GM21367 (cell line): ENCODE data around the gene HECA.
"Not testable (repeated sequence)": the region's sequence is repeated elsewhere in the genome, so short reads cannot be mapped to it uniquely, and the experiment has no call there.

Source experiments
- ATAC-seq: cut with Tn5 transposase; IDR thresholded peaks from one replicate; pipeline ENCODE4 v1.9.1; 2021; ENCODE audit not compliant: unreplicated experiment

HECA gene

DNA sequence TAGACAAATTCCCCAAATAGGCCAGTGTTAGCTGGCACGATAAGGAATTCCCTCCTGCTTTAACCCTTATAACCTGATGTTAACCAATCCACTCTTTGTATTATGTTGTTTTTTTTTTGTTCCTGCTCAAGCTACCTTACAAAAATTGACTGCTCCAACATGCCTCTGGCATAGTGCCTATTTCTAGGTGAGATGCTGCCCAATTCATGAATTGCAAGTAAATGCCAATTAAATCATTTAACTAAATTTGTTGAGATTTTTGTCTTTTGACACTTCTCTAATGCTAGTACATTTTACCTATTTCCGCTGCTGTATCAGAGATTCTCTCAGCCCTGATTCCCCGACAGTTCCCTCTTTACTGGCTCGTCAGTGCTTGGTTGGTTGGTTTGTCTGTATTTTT, 66.5 kb downstream of the HECA start:
- ATAC-seq, result no peak

DNA sequence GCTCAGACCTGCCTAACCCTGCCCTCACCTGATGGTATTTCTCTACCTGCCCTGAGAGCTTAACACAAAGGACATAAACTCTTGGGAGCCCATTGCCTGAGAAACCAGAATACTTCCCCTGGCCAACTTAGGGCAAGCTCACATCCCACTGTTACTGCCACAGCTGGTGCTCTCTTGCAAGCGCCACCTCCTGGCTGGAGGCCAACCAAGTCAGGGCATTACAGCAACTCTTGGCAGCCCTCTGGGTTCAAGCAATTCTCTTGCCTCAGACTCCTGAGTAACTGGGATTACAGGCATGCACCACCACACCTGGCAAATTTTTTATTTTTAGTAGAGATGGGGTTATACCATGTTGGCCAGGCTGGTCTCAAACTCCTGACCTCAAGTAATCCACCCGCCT, 70.1 kb downstream of the HECA start:
- no peak for ATAC-seq

DNA sequence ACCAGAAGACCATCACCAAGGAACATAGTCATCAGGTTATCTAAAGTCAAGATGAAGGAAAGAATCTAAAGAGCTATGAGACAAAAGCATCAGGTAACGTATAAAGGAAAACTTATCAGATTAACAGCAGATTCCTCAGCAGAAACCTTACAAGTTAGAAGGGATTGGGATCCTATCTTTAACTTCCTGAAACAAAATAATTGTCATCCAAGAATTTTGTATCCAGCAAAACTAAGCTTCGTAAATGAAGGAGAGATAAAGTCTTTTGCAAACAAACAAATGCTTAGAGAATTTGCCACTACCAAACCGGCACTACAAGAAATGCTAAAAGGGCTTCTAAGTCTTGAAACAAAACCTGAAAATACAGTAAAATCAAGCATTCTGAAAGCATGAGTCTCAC, 71.0 kb downstream of the HECA start:
- no peak for ATAC-seq

DNA sequence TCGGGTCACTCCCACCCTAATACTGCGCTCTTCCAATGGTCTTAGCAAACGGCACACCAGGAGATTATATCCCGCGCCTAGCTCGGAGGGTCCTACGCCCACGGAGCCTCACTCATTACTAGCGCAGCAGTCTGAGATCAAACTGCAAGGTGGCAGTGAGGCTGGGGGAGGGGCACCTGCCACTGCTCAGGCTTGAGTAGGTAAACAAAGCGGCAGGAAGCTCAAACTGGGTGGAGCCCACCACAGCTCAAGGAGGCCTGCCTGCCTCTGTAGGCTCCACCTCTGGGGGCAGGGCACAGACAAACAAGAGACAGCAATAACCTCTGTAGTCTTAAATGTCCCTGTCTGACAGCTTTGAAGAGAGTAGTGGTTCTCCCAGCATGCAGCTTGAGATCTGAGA, 75.9 kb downstream of the HECA start:
- ATAC-seq, result not testable (repeated sequence)

DNA sequence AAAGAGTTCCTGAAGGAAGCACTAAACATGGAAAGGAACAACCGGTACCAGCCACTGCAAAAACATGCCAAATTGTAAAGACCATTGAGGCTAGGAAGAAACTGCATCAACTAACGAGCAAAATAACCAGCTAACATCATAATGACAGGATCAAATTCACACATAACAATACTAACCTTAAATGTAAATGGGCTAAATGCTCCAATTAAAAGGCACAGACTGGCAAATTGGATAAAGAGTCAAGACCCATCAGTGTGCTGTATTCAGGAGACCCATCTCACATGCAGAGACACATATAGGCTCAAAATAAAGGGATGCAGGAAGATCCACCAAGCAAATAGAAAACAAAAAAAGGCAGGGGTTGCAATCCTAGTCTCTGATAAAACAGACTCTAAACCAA, 77.6 kb downstream of the HECA start:
- not testable (repeated sequence) for ATAC-seq

DNA sequence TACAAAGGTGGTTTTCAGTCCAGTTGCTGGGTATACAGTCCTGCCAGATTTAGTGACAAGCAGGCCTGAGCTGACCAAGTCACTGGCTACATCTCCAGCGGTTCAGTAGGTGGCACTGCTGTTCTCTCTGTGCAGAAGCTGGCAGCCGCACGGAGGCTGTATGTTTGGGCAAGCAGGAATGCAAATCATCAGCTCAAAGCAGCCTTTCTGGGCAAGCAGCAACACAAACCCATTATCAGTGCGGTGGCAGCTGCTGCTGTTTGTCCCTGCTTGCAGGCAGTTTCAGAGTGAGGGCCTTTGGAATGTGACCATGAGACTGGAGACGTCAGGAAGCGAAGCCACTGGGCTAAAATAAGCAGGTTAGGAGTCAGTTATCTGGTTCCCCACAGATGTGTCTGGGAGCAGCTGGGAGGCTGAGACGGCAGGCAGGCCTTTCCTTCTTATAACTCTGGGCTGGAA, 84.4 kb downstream of the HECA start:
- peak; percentile 100 for ATAC-seq

DNA sequence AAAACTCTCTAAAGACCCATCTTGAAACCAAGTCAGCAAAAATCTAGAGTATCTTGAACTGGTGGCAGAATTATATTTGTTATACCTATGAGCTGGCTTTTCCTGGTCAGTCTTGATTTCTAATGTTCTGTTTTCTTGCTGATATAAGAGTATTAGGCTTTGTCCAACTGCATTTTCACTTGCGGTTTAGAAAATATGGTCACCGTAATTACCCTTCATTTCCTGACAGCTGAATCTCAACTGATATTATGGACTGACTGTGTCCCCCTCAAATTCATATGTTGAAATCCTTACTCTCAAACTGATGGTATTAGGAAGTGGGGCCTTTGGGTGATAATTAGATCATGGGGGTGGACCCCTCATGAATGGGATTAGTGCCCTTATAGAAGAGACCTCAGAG, 84.9 kb downstream of the HECA start:
- no peak for ATAC-seq

DNA sequence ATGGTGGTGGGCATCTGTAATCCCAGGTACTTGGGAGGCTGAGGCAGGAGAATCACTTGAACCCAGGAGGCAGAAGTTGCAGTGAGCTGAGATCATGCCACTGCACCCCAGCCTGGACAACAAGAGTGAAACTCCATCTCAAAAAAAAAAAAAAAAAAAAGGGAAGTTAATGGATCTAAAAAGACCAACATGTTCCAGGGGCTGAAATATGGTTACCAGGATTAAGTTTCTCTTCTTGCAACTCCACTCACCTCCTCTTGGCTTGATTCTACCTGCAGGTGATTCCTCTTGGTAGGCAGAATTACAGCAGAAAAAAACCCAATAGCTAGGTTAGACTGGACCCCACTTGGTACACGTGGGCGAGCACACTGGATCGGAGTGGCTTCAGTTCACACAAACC, 93.5 kb downstream of the HECA start:
- ATAC-seq, result not testable (repeated sequence)
